GM12878 (cell line): ENCODE data around the gene STK38. TPM values are rescaled to one million over a fixed set of nuclear protein-coding genes. Genes with fewer than 3 reads are reported as not detected.
A peak's percentile ranks its signal among the peaks of the same experiment; 100 is the strongest.

ENCODE experiments used
- ATAC-seq: fragments of 200-7000 bp; cut with Tn5 transposase; 3 replicates; pipeline ENCODE4 v1.9.1; 2020; ENCODE audit warnings: mild to moderate bottlenecking, moderate library complexity
- BruUV-seq: library from RNA; stranded (reverse); fragments of 400-500 nt; replicated peaks from 2 replicates; lab custom pipeline; 2021; lab: Mats Ljungman, UMichigan
- CTCF ChIA-PET: fragments of 300-600 bp; sonication (Branson Sonifier 250); formaldehyde crosslinking; extraction: SDS; loops from one replicate; lab custom pipeline; 2021; ENCODE audit warnings: inconsistent platforms; lab: Yijun Ruan, JAX
- POLR2A ChIA-PET: fragments of 350-600 bp; formaldehyde crosslinking; extraction: SDS; loops from one replicate; lab custom pipeline; 2021; ENCODE audit warnings: inconsistent platforms; lab: Charles Lee
- RAD21 ChIA-PET: fragments of 300-600 bp; sonication (Branson Sonifier 250); formaldehyde crosslinking; loops from one replicate; lab custom pipeline; 2023; ENCODE audit warnings: antibody characterized with exemption; ENCODE audit not compliant: unreplicated experiment; lab: Charles Lee
- SMC1A ChIA-PET: fragments of 300-600 bp; sonication (Branson Sonifier 250); formaldehyde crosslinking; loops from one replicate; lab custom pipeline; 2023; ENCODE audit not compliant: unreplicated experiment, uncharacterized antibody; lab: Charles Lee
- DNase-seq: peaks from one replicate; pipeline ENCODE4 v3.0.0-alpha.2; 2011; ENCODE audit warnings: low read depth, low spot score
- FAIRE-seq: peaks from 3 replicates; lab custom pipeline; 2011; peaks lifted over from hg19 to GRCh38; lab: Jason Lieb, UNC
- H2AFZ ChIP-seq: 2 replicates; pipeline ENCODE4 v1.6.0; 2011; ENCODE audit warnings: low read depth, low read length, control low read depth; ENCODE audit not compliant: control insufficient read depth
- H3K27ac ChIP-seq: 2 replicates; pipeline ENCODE4 v1.5.1; 2011; ENCODE audit warnings: control low read depth; ENCODE audit not compliant: control insufficient read depth, insufficient read depth
- H3K27me3 ChIP-seq, 2 experiments: replicated peaks in 1 of 2; 2 replicates each; pipeline versions ENCODE4 v1.6.0 to v1.6.1; 2011; ENCODE audit warnings: low read length in 1 of 2; ENCODE audit not compliant: control insufficient read depth in 2 of 2, insufficient read depth in 2 of 2
- H3K36me3 ChIP-seq, 2 experiments: 2 replicates each; pipeline ENCODE4 v1.5.1; 2011; ENCODE audit warnings: low read length in 1 of 2; ENCODE audit not compliant: control insufficient read depth in 2 of 2, insufficient read depth in 2 of 2
- H3K4me1 ChIP-seq: 2 replicates; pipeline ENCODE4 v1.6.1; 2011; ENCODE audit warnings: mild to moderate bottlenecking, low read length, moderate library complexity, mixed read lengths; ENCODE audit not compliant: control insufficient read depth, insufficient read depth
- H3K4me2 ChIP-seq: 2 replicates; pipeline ENCODE4 v1.6.0; 2011; ENCODE audit warnings: control low read depth; ENCODE audit not compliant: control insufficient read depth, insufficient read depth
- H3K4me3 ChIP-seq: fragments of 200-600 bp; sonication (generic); 2 replicates; pipeline ENCODE4 v1.5.1; 2016
- H3K79me2 ChIP-seq: 2 replicates; pipeline ENCODE4 v1.6.0; 2011; ENCODE audit warnings: low read length; ENCODE audit not compliant: control insufficient read depth, insufficient read depth
- H3K9ac ChIP-seq: 2 replicates; pipeline ENCODE4 v1.8.0; 2011; ENCODE audit warnings: low read length, control low read depth, mixed read lengths; ENCODE audit not compliant: control insufficient read depth, insufficient read depth
- H3K9me3 ChIP-seq: replicated peaks from 3 replicates; pipeline ENCODE4 v1.5.1; 2011; ENCODE audit warnings: mild to moderate bottlenecking, low read length; ENCODE audit not compliant: control insufficient read depth, insufficient read depth
- H4K20me1 ChIP-seq: 2 replicates; pipeline ENCODE4 v1.6.0; 2011; ENCODE audit not compliant: control insufficient read depth, insufficient read depth
- ASH2L ChIP-seq: fragments of 300-600, 200-600 bp; sonication (generic); IDR thresholded peaks from 2 replicates; pipeline ENCODE4 v1.6.1; 2017; ENCODE audit warnings: low read depth, mild to moderate bottlenecking, borderline replicate concordance
- BCL3 ChIP-seq: IDR thresholded peaks from 2 replicates; pipeline ENCODE4 v1.6.1; 2011; ENCODE audit warnings: borderline replicate concordance, low read depth, mild to moderate bottlenecking, moderate library complexity, low read length; ENCODE audit not compliant: insufficient read depth, poor library complexity, severe bottlenecking
- EP300 ChIP-seq, 2 experiments: fragments of 150-350 bp in 1 of 2; IDR thresholded peaks; 2 replicates each; pipeline ENCODE4 v1.6.1; 2011 to 2012; ENCODE audit warnings: low read depth in 2 of 2, low read length in 2 of 2, borderline replicate concordance in 1 of 2, improper control_type of control experiment in 1 of 2, inconsistent platforms in 1 of 2; ENCODE audit not compliant: control insufficient read depth in 1 of 2
- GATAD2B ChIP-seq: fragments of 450-650 bp; conservative IDR thresholded peaks from 2 replicates; pipeline ENCODE4 v1.6.1; 2017; ENCODE audit warnings: low read depth, mild to moderate bottlenecking, moderate library complexity
- HSF1 ChIP-seq: fragments of 150-350 bp; IDR thresholded peaks from 2 replicates; pipeline ENCODE4 v1.6.1; 2014; ENCODE audit warnings: mild to moderate bottlenecking, low read depth, low read length
- MTA2 ChIP-seq: fragments of 450-650 bp; IDR thresholded peaks from 2 replicates; pipeline ENCODE4 v1.6.1; 2016; ENCODE audit warnings: low read depth, mild to moderate bottlenecking, moderate library complexity
- PKNOX1 ChIP-seq: fragments of 450-650 bp; IDR thresholded peaks from 2 replicates; pipeline ENCODE4 v1.6.1; 2016; ENCODE audit warnings: mild to moderate bottlenecking
- TBL1XR1 ChIP-seq: IDR thresholded peaks from 2 replicates; pipeline ENCODE4 v1.6.1; 2012; ENCODE audit warnings: low read depth, low read length, improper control_type of control experiment
- TCF12 ChIP-seq: IDR thresholded peaks from 2 replicates; pipeline ENCODE4 v1.6.1; 2011; ENCODE audit warnings: low read depth, mild to moderate bottlenecking, low read length
- WGBS: methylation state at CpG from one replicate; pipeline ENCODE4 v1.1.6; 2016; ENCODE audit warnings: low lambda C conversion rate; ENCODE audit not compliant: insufficient replicate concordance, insufficient coverage; ENCODE audit errors: missing lambda C conversion rate; 5-methylcytosine and 5-hydroxymethylcytosine counted together
- in situ Hi-C: fragments of 300-500 bp; cut with MboI; formaldehyde crosslinking; loops from 9 replicates; pipeline ENCODE4 v1.14.3; 2018; ENCODE audit warnings: mixed read lengths
- intact Hi-C: fragments of 100-400 bp; cut with micrococcal nuclease; formaldehyde crosslinking; loops from one replicate; pipeline ENCODE4 v1.14.2; 2022; ENCODE audit not compliant: unreplicated experiment
- polyA plus RNA-seq, 11 experiments: library from polyadenylated mRNA; depleted of rRNA in 4 of 11; unstranded in 6 of 11; stranded (reverse) in 5 of 11; fragments of >200 nt; fragmentation: Nextera tagmentation in 4 of 11; fragmentation: Illumina TruSeq in 1 of 11; extraction: Ambion mirVana in 4 of 11; extraction: Trizol in 1 of 11; gene quantifications; 1 replicate in 1 of 11; 2 replicates in 10 of 11; pipeline versions ENCODE4 v1.2.1 to v1.2.3, GENCODE V29; 2011 to 2016; ENCODE audit warnings: inconsistent platforms in 2 of 11, missing spikeins in 2 of 11, low read depth in 1 of 11
- total RNA-seq, 4 experiments: library from RNA; depleted of rRNA in 3 of 4; stranded (reverse); fragments of >200 nt in 3 of 4; fragmentation: Illumina TruSeq in 1 of 4; extraction: Trizol in 1 of 4; gene quantifications; 2 replicates each; pipeline versions ENCODE4 v1.2.1 to v1.2.3, GENCODE V29; 2013 to 2021

STK38 gene
- total and polyA plus RNA-seq, 10 of the 15 experiments (the other 5 are each of a cell fraction or from before 2014, with no cell fraction given), result 4.1 to 18.7 (median 13.6) TPM

GRCh38 chr6:36563928-36564284 is 16.6 kb upstream of the STK38 start (continued):
- TF ChIP-seq BCL3 (no peak), GATAD2B (no peak), EP300 (IDR thresholded peaks at IDR 0.05; ENCODE audit: borderline replicate concordance in 1 of 2, control insufficient read depth in 1 of 2, low read depth in 2 of 2, low read length in 2 of 2) (no peak), TCF12 (no peak), PKNOX1 (no peak), HSF1 (no peak), TBL1XR1 (no peak)

- no peak overlapping the region for H3K4me2 ChIP-seq
- RAD21 ChIA-PET, result interaction anchor here (0.7 kb wide), 1 partner anchor 16 kb away, joined by 4 read pairs; no protein-coding TSS in a partner anchor
Observed at GRCh38 chr6:36563237-36563927, 16.1 kb upstream of the STK38 start.

More at GRCh38 chr6:36563237-36563927, 16.1 kb upstream of the STK38 start:
- DNase-seq (no peak), ATAC-seq (no peak), FAIRE-seq (no peak)
- H3K36me3 ChIP-seq, result no peaks in the 10 kb centered on the region
- ChIA-PET SMC1A (interaction anchor here (1.0 kb wide), 1 partner anchor 21 kb away, joined by 3 read pairs; no protein-coding TSS in a partner anchor), CTCF (interaction anchor here (0.9 kb wide), 1 partner anchor 261 kb away, joined by 6 read pairs; no protein-coding TSS in a partner anchor), POLR2A (interaction anchor here (0.6 kb wide), 1 partner anchor 173 kb away, joined by 5 read pairs; no protein-coding TSS in a partner anchor)
- in situ Hi-C loops (no loop called here), intact Hi-C loops (no loop called here)
- H3K9ac ChIP-seq, result no peak overlapping the region
- H3K27me3 ChIP-seq, result no peaks in the 10 kb centered on the region
- H3K4me3 ChIP-seq, result no peak overlapping the region
- no peaks in the 10 kb centered on the region for H3K4me1 ChIP-seq
- H3K79me2 ChIP-seq, result no peaks in the 10 kb centered on the region
- 29% methylated on average over 3 of the region's 3 CpGs for WGBS
- H3K9me3 ChIP-seq, result no peaks in the 10 kb centered on the region
- no TSS peak for BruUV-seq
- no peaks in the 10 kb centered on the region for H4K20me1 ChIP-seq
- no peak overlapping the region for H3K27ac ChIP-seq
- peak; percentile 93 for TF ChIP-seq MTA2
- no peak for TF ChIP-seq ASH2L
- TF ChIP-seq, all 136 proteins: peak for 1
- H2AFZ ChIP-seq, result no peak overlapping the region
